ENCODE results near the gene PPT2.

The PPT2 gene

DNA sequence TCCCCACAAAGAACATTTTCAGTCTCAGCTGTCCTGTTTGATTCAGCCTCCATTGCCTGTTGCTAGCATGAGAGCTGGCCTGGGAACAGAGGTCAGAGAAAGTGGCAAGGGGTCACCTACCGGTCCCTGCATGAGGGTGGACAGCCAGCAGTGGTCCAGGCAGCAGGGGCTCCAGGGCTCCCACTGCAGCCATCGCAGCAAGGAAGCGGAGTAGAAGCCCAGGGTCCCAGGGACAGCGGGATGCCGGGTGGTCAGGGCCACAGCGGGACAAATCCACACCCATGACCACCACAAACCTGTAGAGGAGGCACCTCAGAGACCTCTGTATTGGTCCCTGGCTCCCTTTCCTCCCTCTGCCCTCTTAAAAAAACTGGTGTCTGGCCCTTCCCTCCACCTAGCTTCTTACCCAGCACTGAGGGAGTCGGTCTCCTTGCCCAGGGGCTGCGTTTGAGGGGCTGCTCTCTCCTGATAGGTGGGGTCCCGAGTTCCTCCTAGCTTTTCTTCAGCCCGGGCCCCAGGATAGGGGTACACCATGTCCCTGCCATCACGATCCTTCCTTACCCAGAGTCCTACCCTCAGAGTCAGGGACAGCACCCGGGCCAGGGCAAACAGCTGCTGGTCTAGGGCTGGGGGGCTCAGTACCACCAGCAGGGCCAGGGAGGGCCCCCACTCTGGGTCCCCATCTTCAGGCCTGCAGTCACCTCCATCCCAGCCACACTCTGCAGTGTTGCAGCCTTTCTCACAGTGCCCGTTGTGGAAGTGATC is 47.0 kb downstream of the PPT2 start:
- TF ChIP-seq, protein P1, sequence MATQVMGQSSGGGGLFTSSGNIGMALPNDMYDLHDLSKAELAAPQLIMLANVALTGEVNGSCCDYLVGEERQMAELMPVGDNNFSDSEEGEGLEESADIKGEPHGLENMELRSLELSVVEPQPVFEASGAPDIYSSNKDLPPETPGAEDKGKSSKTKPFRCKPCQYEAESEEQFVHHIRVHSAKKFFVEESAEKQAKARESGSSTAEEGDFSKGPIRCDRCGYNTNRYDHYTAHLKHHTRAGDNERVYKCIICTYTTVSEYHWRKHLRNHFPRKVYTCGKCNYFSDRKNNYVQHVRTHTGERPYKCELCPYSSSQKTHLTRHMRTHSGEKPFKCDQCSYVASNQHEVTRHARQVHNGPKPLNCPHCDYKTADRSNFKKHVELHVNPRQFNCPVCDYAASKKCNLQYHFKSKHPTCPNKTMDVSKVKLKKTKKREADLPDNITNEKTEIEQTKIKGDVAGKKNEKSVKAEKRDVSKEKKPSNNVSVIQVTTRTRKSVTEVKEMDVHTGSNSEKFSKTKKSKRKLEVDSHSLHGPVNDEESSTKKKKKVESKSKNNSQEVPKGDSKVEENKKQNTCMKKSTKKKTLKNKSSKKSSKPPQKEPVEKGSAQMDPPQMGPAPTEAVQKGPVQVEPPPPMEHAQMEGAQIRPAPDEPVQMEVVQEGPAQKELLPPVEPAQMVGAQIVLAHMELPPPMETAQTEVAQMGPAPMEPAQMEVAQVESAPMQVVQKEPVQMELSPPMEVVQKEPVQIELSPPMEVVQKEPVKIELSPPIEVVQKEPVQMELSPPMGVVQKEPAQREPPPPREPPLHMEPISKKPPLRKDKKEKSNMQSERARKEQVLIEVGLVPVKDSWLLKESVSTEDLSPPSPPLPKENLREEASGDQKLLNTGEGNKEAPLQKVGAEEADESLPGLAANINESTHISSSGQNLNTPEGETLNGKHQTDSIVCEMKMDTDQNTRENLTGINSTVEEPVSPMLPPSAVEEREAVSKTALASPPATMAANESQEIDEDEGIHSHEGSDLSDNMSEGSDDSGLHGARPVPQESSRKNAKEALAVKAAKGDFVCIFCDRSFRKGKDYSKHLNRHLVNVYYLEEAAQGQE (IDR thresholded peaks at IDR 0.05; ENCODE audit: insufficient read depth in 1 of 2, low read depth in 2 of 2, low read length in 2 of 2): no peak
- TF ChIP-seq FOXP2 (optimal IDR thresholded peaks at IDR 0.05; ENCODE audit: borderline replicate concordance, extremely low read depth, extremely low read length, insufficient read depth) (no peak), POLR2AphosphoS5 (IDR thresholded peaks at IDR 0.05; ENCODE audit: low read depth, low read length) (no peak), SIN3A (IDR thresholded peaks at IDR 0.05; ENCODE audit: borderline replicate concordance, insufficient read depth, low read length) (no peak), TAF1 (IDR thresholded peaks at IDR 0.05; ENCODE audit: borderline replicate concordance, insufficient read depth, low read length) (no peak)

DNA sequence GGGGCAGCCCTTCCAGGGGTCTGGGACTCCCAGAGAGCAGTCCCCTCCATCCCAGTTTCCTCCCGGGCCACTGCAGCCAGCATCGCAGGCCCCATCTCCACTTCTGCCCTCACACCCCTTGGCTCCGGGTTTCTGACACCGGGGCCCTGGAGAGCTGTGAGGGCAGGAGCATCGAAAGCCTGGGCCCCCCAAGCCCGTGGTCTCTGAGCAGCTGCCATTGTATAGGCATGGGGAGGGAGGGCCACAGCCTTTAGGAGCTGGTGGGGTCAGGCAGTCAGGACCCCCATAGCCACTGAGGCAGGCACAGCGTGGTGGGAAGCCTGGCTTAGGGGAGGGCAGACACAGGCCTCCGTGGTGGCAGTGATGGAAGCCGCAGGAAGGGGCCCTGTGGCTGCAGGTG is 48.2 kb downstream of the PPT2 start:
- TF ChIP-seq FOXP2 (optimal IDR thresholded peaks at IDR 0.05; ENCODE audit: borderline replicate concordance, extremely low read depth, extremely low read length, insufficient read depth) (no peak), POLR2AphosphoS5 (IDR thresholded peaks at IDR 0.05; ENCODE audit: low read depth, low read length) (no peak), SIN3A (IDR thresholded peaks at IDR 0.05; ENCODE audit: borderline replicate concordance, insufficient read depth, low read length) (no peak), TAF1 (IDR thresholded peaks at IDR 0.05; ENCODE audit: borderline replicate concordance, insufficient read depth, low read length) (no peak)
- TF ChIP-seq, protein P1 (IDR thresholded peaks at IDR 0.05; ENCODE audit: insufficient read depth in 1 of 2, low read depth in 2 of 2, low read length in 2 of 2): no peak

DNA sequence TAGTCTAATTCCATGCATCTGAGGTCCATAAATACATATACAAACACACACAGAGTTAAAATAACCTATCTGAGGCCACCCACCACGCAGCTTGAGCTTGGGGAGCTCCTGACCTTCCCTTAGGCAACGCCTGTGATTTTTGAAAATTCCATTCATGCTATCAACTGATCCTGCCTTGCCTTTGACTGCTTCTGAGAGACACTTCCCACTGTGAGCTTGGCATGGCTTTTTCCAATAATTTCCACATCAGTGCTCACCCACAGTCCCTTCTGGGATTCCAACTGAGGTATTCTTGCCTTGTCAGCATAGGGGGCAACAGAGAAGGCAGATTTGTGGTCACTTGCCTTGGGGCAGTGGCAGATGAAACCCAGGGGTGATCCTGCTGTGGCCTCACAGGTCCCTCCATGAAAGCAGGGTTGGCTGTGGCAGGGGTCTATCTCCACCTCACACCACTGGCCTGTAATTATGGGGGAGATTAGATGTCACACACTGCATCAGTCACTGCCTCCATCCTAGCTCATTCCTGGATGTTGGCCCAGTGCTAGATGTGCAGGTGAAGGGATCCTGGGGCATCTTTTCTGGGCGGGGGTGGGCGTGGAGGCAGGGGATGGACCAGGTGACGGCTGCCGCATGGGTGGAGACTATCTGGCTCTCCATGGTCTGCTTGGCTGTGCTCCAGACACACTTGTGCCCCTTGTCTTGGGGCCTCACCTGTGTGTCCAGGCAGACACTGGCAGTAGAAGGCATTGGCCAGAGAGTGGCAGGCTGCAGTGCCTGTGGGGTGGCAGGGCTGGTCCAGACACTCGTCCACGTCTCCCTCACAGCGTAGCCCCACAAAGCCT is 49.7 kb downstream of the PPT2 start:
- TF ChIP-seq TAF1 (IDR thresholded peaks at IDR 0.05; ENCODE audit: borderline replicate concordance, insufficient read depth, low read length) (no peak), FOXP2 (optimal IDR thresholded peaks at IDR 0.05; ENCODE audit: borderline replicate concordance, extremely low read depth, extremely low read length, insufficient read depth) (no peak), POLR2AphosphoS5 (IDR thresholded peaks at IDR 0.05; ENCODE audit: low read depth, low read length) (no peak), SIN3A (IDR thresholded peaks at IDR 0.05; ENCODE audit: borderline replicate concordance, insufficient read depth, low read length) (no peak)
- TF ChIP-seq, protein P1 (IDR thresholded peaks at IDR 0.05; ENCODE audit: insufficient read depth in 1 of 2, low read depth in 2 of 2, low read length in 2 of 2): no peak

DNA sequence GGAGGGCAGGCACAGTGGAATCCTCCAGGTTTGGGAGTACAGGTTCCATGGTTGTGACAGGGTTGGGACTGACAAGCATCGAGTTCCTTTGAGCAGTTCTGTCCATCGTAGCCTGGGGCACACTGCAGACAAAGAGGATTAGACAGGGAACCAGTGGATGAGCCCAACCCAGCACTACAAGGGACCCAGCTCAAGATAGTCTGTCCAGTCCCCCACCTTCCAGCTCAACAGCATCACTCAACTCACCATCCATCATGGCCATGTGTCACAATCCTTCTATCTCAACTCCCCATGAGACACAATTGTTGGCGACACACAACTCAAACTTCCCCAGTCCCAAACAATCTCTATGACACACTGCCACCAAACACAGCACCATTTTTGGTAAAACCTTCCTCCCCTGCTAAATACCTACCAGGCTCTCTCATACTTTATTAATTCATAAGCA is 50.4 kb downstream of the PPT2 start:
- TF ChIP-seq TAF1 (IDR thresholded peaks at IDR 0.05; ENCODE audit: borderline replicate concordance, insufficient read depth, low read length): no peak
- TF ChIP-seq, protein P1 (IDR thresholded peaks at IDR 0.05; ENCODE audit: insufficient read depth in 1 of 2, low read depth in 2 of 2, low read length in 2 of 2): no peak
- TF ChIP-seq FOXP2 (optimal IDR thresholded peaks at IDR 0.05; ENCODE audit: borderline replicate concordance, extremely low read depth, extremely low read length, insufficient read depth): no peak
- no peak for TF ChIP-seq SIN3A (IDR thresholded peaks at IDR 0.05; ENCODE audit: borderline replicate concordance, insufficient read depth, low read length)
- TF ChIP-seq POLR2AphosphoS5 (IDR thresholded peaks at IDR 0.05; ENCODE audit: low read depth, low read length): no peak

Measured in PFSK-1 (cell line).